ENCODE measurements around the gene CTSA.
A peak's percentile ranks its signal among the peaks of the same experiment; 100 is the strongest.
"Not testable (repeated sequence)": the region's sequence is repeated elsewhere in the genome, so short reads cannot be mapped to it uniquely, and the experiment has no call there.

The CTSA gene

DNA sequence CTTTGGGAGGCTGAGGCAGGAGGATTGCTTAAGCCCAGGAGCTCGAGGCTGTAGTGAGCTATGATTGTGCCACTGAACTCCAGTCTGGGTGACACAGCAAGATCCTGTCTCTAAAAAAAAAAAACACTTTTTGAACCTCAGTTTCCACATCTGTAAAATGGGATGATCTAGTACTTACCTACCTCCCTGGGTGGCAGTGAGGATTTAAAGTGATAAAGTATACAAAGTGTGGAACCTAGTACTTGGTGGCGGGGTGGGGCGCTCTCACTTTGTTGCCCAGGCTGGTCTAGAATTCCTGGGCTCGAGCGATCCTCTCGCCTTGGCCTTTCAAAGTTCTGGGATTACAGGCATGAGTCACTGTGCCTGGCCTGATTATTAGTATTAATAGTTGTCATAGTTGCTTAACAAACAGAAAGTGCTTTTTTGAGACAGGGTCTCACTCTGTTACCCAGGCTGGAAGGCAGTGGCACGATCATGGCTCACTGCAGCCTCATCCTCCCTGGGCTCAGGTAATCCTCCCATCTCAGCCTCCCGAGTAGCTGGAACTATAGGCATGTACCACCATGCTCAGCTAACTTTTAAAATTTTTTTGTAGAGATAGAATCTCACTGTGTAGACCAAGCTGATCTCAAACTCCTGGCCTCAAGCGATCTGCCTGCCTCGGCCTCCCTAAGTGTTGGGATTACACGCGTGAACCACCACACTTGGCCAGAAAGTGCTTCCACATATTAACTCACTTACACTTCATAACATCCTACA lies 27.8 kb downstream of the CTSA start:
- no peak for DNase-seq

DNA sequence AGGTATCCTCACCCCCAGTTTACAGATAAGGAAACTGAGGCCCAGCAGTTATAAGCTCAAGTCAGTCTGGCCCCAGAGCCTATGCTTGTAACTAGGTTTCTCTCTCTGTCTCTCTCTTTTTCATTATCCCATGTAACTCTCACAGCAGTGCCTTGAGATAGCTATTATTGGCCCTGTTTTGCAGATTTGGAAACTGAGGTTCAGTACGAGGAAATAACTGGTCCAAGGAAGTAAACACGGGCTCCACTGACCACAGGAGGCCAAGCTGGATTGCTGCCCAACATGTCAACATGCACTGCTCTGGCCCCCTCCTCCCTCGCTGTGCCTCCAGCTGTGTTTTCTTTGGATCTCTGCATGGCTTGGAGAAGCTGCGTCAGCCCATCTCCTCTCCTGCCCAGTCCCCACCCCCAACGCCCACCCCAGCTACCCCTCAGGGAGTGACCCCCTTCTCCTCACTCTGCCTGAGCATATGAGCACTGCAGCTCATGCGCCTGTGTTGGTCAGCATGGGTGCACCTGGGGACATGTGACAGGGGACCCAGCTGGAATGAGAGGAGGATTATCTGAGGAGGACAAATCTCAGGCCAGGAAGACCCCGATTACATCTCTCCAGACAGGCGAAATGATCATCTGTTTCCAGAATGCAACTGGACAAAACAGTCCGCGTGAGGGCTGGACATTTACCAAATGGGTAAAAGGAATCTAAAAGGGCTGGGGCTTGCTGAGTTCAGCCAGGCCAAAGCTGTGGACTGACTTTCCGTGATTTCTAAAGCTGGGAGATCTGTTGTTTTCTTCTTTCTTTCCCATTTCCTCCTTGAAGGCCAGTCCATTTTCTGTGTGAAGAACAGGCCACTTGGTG lies 28.6 kb downstream of the CTSA start:
- no peak for DNase-seq

GRCh38 chr20:45920462-45921336 lies 29.6 kb downstream of the CTSA start:
- DNase-seq: no peak

- DNase-seq: no peak
These were observed 30.4 kb downstream of the CTSA start for GRCh38 chr20:45921337-45922189.

GRCh38 chr20:45924391-45925261 lies 33.5 kb downstream of the CTSA start:
- DNase-seq: no peak

- DNase-seq: no peak
These were observed 34.8 kb downstream of the CTSA start for GRCh38 chr20:45925821-45926506.

DNA sequence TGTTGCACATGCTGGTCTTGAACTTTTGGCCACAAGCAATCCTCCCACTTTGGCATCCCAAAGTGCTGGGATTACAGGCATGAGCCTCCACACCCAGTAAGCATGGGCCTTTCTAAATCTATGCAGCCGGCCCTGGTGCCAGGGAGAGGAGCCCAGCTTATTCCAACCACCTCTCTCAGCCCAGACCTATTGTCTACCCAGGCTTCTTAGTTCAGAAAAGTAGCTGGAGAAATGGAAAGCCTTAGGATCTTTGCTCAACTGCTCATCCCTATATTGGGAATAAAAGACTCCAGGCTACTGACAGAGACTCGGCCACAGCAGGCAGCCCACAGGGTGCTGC lies 35.6 kb downstream of the CTSA start:
- DNase-seq: no peak

DNA sequence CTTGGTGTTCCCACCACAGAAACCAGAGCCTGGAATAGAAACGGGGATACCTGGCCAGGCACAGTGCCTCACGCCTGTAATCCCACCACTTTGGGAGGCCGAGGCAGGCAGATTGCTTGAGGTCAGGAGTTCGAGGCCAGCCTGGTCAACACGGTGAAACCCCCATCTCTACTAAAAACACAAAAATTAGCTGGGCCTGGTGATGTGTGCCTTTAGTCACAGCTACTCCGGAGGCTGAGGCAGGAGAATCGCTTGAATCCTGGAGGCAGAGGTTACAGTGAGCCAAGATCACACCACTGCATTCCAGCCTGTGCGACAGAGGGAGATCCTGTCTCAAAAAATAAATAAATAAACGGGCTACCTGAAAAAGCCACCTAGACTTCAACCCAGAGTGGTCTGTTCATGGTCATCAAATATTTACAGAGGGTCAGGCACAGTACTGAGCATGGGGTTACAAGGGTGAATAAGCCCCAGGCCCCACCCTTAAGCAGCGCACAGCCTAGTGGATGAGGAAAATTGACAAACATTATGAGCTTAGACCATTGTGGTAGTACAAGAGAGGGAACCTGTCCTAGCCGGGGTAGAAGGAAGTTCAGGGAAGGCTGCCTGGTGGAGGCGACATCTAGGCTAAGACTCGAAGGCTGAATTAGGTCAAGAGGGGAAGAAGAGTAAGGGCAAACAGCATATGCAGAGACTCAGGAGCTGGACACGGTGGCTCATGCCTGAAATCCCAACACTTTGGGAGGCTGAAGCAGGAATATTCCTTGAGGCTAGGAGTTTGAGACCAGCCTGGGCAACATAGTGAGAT lies 36.1 kb downstream of the CTSA start:
- DNase-seq: no peak

DNA sequence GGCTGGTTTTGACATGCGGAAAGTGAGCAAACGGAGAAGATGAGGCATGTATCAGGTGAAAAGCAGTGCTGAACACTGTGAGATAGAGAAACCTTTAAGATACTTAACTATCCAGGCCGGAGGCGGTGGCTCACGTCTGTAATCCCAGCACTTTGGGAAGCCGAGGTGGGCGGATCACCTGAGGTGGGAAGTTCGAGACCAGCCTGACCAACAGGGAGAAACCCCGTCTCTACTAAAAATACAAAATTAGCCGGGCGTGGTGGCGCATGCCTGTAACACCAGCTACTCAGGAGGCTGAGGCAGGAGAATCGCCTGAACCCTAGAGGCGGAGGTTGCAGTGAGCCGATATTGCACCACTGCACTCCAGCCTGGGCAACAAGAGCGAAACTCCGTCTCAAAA lies 40.5 kb downstream of the CTSA start:
- not testable (repeated sequence) for DNase-seq

DNA sequence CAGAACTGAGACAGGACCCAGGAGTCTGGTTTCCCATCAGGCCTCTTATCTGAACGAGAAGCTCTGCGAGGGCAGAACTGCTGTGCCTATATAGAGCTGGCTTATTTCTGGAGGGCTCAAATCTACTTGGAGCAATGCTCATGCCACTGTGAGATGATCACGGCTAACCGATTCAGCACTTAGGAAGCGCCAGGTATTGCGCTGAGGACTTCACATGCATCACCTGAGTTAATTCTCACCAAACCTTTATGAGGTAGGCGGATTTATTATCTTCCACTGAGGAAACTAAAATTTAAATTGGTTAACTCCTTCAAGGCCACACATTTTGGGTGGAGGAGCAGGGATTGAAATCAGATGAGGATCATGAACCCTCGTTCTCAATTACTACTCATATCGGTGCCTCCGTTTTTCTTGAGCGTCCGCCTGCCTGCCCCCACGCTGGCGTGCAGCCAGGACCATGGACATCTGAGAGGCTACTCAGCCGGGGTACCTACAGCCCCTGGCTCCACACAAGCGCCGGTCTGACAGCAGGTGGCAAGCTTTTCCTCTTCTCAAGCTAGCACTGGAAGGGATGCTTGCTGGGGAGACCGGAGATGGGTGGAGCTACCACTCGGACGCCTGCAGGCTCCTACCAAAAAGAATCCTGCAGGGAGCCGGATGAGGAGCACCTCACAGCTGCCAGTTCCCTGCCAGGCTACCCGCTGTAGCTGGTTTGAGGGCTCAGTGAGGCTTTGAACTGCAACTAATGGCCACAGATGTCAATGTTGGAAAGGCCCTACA lies 42.3 kb downstream of the CTSA start:
- DNase-seq: peak; percentile 28

- no peak for DNase-seq
These were observed 43.0 kb downstream of the CTSA start for GRCh38 chr20:45934046-45934585.

DNA sequence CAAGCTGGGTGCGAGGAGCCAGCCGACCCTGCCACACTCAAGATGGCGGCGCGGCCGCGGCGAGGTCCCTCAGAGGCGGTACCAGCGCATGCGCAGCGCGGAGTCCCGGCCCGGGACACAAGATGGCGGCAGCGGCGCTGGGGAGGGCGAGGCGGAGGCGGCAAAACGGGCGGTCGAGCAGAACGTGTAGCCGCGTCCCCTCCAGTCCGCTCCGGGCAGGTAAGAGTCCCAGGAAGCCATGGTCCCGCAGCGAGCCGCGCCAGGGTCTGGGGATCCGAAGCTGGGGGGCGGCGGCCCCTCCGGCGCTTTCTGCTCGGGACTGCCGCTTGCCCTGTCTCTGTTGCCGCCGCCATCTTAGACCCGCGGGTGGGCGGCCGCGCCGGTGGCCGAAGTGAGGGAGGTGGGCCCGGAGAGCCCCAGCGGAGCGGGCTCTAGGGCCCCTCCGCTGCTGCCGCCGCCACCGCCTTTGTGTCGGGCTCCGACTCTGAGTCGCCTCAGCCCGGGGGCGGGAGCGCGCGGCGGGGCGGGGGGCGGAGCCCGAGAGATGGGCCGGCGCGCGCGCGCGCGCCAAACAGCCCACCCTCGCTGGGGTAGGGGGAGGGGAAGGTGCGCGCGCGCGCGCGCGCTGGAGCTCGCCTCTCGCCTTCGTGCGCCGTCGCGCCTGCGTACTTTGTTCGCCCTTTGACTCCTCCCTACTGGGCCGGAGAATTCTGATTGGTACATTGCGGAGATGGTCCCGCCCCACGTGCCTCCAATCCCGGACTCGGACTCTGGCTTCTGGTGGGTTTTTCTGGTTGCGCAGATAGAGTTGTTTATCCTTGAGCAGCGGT lies 43.7 kb downstream of the CTSA start, which contains the start of gene PCIF1:
Gene PCIF1, plus strand, starts transcription at position 98 of the 830 bp plus-strand sequence. CDS start 4,317 bp downstream, outside the sequence.
- DNase-seq: peak; percentile 96

DNA sequence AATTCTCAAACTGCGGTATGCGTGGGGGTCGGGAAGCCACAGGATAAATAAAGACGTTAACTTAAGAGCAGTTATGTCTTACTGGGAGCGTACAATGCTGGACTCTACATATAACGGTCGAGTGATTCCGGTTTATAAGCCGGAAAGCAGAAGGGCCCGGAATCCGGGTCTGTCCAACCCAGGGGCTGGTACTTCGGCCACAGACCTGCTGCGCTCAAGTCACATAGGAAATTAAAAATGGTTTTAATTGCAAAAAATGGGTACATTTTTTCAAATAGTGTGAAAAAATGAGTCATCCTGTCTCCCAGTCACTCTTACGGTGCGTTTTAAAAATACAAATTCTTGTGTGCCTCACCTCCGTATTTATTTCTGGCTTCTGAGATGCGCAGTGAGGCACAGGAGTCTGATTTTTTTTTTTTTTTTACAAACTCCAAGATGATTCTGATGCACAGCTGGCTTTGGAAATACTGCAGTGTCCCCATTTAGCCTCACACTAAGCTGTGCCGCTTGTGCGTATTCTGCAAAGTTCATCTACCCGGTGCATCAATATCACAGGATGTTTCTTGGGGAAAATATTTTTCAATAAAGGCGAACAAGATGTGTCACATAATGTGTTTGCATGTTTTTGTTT lies 44.4 kb downstream of the CTSA start:
- DNase-seq: no peak

GRCh38 chr20:45937765-45938164 lies 46.6 kb downstream of the CTSA start:
- DNase-seq: no peak

GRCh38 chr20:45938727-45939438 lies 47.7 kb downstream of the CTSA start:
- DNase-seq: no peak

DNA sequence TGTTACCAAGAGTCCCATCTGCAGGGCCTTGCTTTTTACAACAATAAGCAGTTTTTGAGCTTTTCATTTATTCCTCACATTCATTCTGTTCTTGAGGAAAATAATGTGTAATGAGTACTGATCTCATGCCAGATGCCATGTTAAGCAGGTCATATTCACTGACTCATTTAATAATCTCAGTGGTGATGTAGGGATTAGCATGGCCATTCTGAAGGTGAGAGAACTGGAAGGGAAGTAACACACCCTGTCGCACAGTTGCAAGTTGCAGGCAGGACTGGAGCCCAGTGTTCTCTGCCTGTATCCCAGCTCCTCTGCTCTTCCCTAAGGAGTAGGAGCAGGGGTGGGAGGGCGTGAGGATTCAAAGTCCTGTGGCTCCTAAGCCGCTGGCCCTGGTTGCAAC lies 48.9 kb downstream of the CTSA start:
- no peak for DNase-seq
